Activated CD4-positive, alpha-beta T cell treated with anti-CD3 and anti-CD28 coated beads, Interleukin-10, Interleukin-2, amounts not matched to agents 100 ng/mL and 50 ng/mL, durations not matched to agents 16 hours and 8 hours (primary cell): ENCODE data around the gene CEBPZOS.

ENCODE experiments used
- DNase-seq: peaks from one replicate; pipeline ENCODE4 v3.0.0-alpha.2; 2020

CEBPZOS gene

DNA sequence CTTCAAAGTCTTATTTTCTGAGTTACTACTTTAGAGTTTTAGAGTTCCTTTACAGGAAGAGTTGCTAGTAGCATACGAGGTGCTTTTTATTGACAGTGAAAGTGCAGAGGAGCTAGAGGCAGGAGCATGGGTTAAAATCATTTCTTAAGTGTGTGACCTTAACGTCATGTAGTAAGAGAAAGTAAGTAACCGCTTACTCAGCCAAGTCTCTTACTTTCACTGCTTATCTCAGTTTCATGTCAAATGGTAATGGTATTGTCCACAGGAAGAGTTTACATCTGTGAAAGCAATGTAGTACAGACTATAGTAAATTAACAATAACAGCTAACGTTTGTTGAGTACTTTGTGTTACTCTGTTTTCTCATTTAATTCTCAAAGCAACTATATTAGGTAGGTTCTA lies 47.7 kb downstream of the CEBPZOS start:
- DNase-seq, result peak; percentile 63

DNA sequence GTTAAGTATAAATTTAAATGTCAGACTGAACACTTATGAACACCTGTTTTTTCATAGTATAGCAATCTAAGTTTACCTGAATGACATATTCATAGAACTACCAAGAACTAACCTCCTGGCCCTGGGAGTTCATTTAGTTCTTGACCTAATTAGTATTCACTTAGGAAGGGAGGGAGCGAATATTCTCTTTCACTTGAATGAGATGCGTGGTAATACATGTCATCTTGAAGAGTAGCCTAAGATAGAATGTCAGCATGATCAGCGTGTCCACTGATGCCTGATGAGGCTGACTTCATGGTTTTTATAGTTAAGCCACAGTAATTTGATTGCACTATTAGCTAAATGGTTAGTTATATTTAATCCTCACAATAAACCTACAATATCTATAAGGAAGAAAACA lies 48.5 kb downstream of the CEBPZOS start:
- DNase-seq, result no peak

DNA sequence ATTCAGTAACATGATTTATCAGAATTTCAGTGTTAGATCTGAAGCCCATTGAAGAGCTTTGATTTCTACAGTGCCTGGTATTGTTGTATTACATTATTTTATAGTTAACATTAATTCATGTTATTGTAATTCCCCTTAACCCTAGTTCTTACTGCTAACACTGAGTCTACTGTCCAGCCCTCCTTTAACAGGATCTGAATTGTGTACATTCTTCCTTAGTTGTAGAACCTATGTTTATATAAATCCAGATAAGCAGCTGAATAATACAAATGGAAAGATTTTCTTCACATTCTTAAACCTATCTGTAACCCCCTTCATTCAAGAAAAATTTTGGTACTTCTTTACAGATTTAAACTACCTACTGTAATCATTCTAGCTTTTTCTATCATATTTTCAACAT lies 49.9 kb downstream of the CEBPZOS start:
- DNase-seq, result no peak

DNA sequence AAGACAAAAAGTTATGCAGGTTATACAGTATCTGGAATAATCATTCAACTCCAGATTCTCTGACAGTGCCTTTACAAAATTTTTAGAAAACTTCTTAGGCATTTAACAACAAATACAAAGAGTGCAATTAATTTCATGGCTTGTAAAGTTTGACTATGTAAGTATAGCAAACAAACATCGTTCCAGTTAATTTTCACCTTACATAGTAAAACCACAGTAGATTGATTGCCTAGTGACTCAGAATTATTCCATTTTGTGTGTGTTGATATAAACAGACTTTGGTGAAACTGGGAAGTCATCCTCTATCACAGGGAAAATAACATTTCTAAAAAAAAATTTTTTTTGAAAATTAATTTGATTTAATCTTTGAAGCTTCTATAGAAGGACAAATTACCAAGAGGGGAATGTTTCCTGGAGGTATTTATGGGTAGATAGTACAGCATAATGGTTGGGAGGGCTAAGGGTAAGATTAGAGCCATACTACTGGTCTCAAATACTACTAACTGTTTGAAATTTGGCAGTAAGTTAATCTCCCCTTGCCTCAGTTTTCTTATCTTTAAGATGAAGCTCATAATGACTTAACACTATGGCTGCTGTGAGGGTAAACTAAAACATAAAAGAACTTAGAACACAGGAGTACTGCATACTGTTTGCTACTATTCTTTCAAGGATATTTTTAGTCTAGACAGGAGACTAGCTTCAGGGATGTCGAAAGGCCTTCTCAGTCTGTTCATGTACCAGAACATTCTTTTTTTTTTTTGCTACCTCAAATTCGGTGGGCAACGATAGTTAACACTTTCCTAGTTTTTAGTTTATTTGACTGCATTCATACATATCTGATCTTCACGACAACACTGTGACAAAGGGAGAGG lies 54.8 kb downstream of the CEBPZOS start:
- DNase-seq, result no peak
